AG04450 (cell line): ENCODE data around the gene TSC22D2. TPM values are rescaled to one million over a fixed set of nuclear protein-coding genes. Genes with fewer than 3 reads are reported as not detected.
A peak's percentile ranks its signal among the peaks of the same experiment; 100 is the strongest.

Experiments used
- CTCF ChIA-PET: fragments of 300-600, 350-600 bp; formaldehyde crosslinking; extraction: SDS; loops from one replicate; lab custom pipeline; 2022; ENCODE audit warnings: antibody characterized with exemption, inconsistent platforms; lab: Charles Lee
- POLR2A ChIA-PET: fragments of 350-600 bp; formaldehyde crosslinking; extraction: SDS; loops from one replicate; lab custom pipeline; 2021; ENCODE audit warnings: antibody characterized with exemption, inconsistent platforms; lab: Yijun Ruan, JAX
- DNase-seq: peaks from one replicate; pipeline ENCODE4 v3.0.0-alpha.2; 2011; ENCODE audit warnings: low read depth, low spot score
- H3K27ac ChIP-seq: one replicate; pipeline ENCODE4 v1.5.1; 2012; ENCODE audit warnings: low read depth, low read length, control low read depth
- H3K27me3 ChIP-seq: one replicate; pipeline ENCODE4 v1.6.0; 2012; ENCODE audit warnings: low read length; ENCODE audit not compliant: control insufficient read depth, insufficient read depth
- H3K4me3 ChIP-seq: 2 replicates; pipeline ENCODE4 v1.5.1; 2011; ENCODE audit warnings: mild to moderate bottlenecking, low read depth, low read length, control low read depth
- H3K9me3 ChIP-seq: 2 replicates; pipeline ENCODE4 v1.5.1; 2012; ENCODE audit warnings: low read length; ENCODE audit not compliant: control insufficient read depth, insufficient read depth
- CTCF ChIP-seq: IDR thresholded peaks from 2 replicates; pipeline ENCODE4 v1.5.1; 2011; ENCODE audit warnings: low read depth, low read length, control low read depth, inconsistent platforms
- polyA plus RNA-seq: library from polyadenylated mRNA; depleted of rRNA; stranded (reverse); fragments of >200 nt; gene quantifications from 2 replicates; pipeline ENCODE4 v1.2.3, GENCODE V29; 2011

TSC22D2 gene
- polyA plus RNA-seq, 1 experiment, result 28.4 TPM

- DNase-seq, result peak; percentile 39
- ChIA-PET CTCF (no interaction called here), POLR2A (no interaction called here)
- TF ChIP-seq CTCF, result no peak
- no peak overlapping the region for H3K27ac ChIP-seq
- no peaks in the 10 kb centered on the region for H3K27me3 ChIP-seq
- H3K4me3 ChIP-seq, result no peak overlapping the region; the same call in 1 of the 2 replicates
- H3K9me3 ChIP-seq, result no peaks in the 10 kb centered on the region
Observed at GRCh38 chr3:150449169-150449721, 41.1 kb downstream of the TSC22D2 start.

- no peaks in the 10 kb centered on the region for H3K9me3 ChIP-seq
Observed at GRCh38 chr3:150450916-150451315, 42.8 kb downstream of the TSC22D2 start.

GRCh38 chr3:150451329-150452048, 43.4 kb downstream of the TSC22D2 start:
- ChIA-PET CTCF (interaction anchor here (0.7 to 1.4 kb wide), 4 partner anchors 44 to 218 kb away, joined by 3 to 7 read pairs (median 3); no protein-coding TSS in a partner anchor), POLR2A (no interaction called here)
- no peaks in the 10 kb centered on the region for H3K27me3 ChIP-seq
- H3K9me3 ChIP-seq, result no peaks in the 10 kb centered on the region
- TF ChIP-seq CTCF, result no peak
- DNase-seq, result no peak
- no peak overlapping the region for H3K27ac ChIP-seq
- H3K4me3 ChIP-seq, result no peak overlapping the region

More at GRCh38 chr3:150450916-150451315, 42.8 kb downstream of the TSC22D2 start:
- ChIA-PET CTCF (interaction anchor here (1.0 to 1.4 kb wide), 2 partner anchors 45 to 217 kb away, joined by 3 to 4 read pairs; no protein-coding TSS in a partner anchor), POLR2A (no interaction called here)
- DNase-seq, result no peak
- Histone ChIP-seq H3K27ac (no peak overlapping the region), H3K4me3 (no peak overlapping the region), H3K27me3 (no peaks in the 10 kb centered on the region)
- no peak for TF ChIP-seq CTCF

- POLR2A ChIA-PET, result no interaction called here
Observed at GRCh38 chr3:150453353-150453752, 45.3 kb downstream of the TSC22D2 start.

More at GRCh38 chr3:150453353-150453752, 45.3 kb downstream of the TSC22D2 start:
- CTCF ChIA-PET, result no interaction called here
- Histone ChIP-seq H3K9me3 (no peaks in the 10 kb centered on the region), H3K27me3 (no peaks in the 10 kb centered on the region), H3K4me3 (no peak overlapping the region), H3K27ac (no peak overlapping the region)
- no peak for TF ChIP-seq CTCF
- DNase-seq, result no peak
